NCI-H446 treated with DMSO at 0.1 percent for 48 hours (cell line): ENCODE results near the gene KRT12.

Source experiments
- DNase-seq: peaks from one replicate; lab custom pipeline; 2025; lab: John Stamatoyannopoulos, UW

Gene KRT12

DNA sequence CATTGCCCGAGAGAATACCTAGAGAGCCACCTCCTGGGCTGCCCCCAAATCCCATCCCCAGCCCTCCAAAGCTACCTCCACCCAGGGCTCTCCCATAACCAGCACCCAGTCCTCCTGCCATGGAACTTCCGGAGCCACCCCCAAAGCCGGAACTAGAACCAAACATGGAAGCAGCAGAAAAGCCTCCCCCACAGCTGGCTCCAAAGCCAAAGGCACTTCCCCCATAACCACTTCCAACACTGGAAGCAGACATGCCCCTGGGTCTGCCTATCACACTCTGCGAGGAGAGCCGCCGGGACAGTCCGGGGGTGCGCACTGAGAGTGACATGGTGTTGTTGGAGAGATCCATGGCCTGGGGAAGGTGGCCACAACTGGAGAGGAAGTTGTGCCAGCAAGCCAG is at the start of gene KRT12:
Gene KRT12, minus strand, starts transcription at position 386 of the 400 bp plus-strand sequence. Its CDS starts 37 bp downstream, at position 349.
- DNase-seq = no peak

DNA sequence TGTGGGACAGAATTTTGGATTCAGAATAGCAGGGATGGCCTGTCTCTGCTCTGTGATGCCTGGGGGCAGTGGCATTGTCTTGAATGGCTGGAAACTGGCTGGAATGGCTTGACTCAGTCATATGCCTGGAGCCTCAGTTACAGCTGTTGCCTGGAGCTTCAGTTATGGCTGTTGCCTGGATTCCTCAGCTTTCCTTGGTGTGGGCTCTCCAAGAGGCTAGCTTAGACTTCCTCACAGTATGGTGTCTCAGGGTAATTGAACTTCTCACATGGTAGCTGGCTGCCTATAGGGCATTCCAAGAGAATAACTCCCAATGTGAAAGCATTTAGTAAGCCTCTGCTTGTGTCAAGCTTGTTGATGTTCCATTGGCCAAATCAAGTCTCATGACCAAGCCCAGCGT is 49.3 kb upstream of the KRT12 start:
- DNase-seq = no peak

DNA sequence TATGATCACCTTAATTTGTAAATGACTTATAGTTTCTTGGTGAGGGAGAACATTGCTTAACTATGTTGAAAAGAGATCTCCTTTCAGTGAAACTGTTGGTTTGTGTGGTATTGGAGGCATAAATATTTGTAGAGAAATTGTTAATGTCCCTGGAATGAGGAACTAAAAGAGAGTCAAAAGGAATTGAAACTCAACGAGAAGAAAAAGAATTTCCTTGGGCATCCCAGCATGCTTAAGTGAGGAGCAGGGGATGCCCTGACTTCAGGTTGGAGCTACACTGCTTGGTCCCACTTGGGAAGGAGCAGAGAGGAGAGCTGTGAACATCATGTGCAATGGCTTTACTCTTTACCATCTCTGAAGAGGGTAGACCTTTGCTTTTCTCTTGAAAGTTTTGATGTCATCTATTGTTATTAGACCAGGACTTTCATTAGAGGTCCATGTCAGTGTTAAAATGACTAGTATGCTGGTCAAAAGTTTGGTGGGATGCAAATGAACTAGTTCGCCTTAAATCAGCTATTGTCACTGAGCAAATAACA is 48.8 kb upstream of the KRT12 start:
- DNase-seq = no peak

GRCh38 chr17:40915199-40915661 is 48.2 kb upstream of the KRT12 start:
- DNase-seq = no peak

DNA sequence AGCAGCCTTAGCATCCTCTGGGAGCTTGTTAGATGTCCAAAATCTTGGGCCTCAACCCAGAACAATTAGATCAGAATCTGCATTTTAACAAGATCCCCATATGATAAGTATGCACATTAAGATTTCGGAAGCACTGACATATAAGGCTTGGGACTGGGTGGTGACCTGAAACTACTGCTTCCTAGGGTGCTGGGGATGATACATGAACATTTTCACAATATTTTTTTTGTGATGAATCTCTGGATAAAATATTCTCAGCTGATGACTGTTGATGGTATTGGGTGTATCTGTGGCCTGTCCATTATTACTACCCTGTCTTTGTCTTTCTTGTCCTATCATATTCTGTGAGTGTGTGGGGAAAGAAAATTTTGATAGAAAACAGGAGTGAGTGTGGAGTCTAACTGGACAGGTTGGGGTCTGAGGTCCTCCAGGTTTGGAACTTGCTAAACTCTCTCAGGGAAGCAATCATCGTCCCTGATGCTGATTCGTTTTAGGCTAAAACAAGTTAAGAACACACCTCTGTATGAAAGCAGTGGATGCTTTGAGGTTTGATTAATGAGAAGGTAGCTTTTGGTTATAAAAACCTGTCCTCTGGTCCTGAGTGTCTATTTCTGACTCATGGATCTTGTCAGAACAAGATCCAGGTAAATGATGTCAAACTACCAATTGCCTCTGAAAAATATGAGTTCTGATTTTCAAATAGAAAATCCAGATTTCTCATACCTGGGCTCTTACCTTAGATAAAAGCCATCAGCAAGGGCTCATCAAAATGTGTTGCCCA is 47.2 kb upstream of the KRT12 start:
- no peak for DNase-seq

DNA sequence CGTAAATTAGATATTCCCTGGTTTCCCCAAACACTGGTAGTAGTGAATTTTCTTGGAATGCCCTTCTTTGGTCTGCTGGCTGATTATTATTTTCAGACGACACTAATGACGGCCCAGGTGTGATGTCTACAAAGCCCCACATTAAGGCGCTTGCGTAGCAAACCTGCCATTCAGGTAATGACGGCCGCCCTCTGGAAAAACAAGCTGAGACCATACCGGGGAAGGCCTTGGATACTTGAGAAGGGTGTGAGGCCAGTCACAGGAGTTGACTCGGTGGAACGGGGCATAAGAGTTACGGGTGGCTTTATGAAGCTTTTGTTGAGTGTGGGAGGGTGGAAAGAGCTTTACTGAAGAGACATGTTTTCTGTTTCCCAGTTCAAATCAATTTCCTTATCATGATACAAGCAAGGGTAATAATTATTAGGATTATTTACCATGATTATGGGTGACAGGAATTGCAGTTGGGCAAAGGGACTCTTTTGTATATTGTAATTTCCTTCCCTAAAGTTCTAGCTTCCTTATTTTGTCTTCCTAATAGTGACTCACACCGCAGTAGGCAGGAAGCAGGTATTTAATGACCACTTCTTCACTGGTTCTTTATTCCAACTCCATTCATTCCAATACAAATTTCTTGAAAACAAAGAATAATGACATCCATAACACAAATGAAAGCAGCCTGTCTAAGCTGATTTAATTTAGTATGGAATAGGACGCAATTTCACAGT is 45.6 kb upstream of the KRT12 start:
- no peak for DNase-seq

DNA sequence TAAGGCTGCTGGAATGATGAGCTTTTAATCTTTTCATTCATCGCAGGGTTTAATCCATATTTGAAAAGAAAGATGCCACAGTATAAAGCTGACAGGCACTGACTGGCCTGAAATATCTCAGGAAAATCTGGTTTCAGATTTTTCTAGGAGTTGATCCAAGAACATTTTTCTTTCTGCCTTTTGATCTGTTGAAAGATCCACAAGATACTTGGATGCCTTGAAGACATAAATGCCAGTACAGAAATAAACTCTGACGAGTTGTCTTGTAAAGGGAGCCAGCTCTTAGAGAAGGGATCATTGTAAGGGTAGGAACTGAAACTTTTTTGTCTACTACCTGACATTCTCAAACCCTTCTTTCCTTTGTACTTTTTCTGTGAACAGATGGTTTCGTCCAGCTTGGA is 43.4 kb upstream of the KRT12 start:
- no peak for DNase-seq

- DNase-seq = no peak
Observed at GRCh38 chr17:40909755-40910154, 42.7 kb upstream of the KRT12 start.

DNA sequence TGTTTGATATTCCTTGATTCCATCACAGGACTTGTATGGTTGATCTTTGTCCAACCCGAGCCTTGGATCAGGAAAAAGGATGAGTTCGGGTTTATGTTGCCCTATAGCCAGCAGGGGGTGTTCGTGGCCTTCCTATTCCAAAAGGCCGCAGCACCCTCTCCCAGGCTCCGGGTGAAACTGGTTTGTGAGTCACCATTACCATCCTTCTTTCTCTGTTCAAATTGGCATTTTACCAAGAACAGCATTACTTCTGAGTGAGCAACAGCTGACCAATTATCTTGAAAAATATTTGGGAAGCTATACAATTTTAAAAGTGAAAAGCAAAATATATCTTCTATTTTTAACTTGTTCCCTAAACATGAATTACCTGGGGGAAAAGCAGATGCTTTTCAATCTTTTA is 42.3 kb upstream of the KRT12 start:
- peak; percentile 57 for DNase-seq

- DNase-seq = no peak
Observed at GRCh38 chr17:40906613-40907012, 39.6 kb upstream of the KRT12 start.

DNA sequence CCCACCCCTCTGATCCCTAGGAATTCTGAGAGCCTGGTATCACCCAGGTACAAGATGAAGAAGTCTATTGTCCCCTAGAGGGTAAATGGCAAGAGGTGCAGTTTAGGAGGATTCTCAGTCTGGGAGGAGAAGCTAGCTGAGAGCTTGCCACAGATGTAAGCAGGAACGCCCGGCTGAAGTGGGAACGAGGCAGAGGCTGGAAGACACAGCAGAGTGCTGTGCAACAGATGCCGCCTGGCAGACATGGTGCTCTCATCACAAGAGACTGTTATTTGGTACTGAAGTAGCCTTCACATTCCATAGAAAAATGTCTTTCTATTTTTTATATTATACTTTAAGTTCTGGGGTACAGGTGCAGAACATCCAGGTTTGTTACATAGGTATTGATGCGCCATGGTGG is 38.3 kb upstream of the KRT12 start:
- DNase-seq = no peak

DNA sequence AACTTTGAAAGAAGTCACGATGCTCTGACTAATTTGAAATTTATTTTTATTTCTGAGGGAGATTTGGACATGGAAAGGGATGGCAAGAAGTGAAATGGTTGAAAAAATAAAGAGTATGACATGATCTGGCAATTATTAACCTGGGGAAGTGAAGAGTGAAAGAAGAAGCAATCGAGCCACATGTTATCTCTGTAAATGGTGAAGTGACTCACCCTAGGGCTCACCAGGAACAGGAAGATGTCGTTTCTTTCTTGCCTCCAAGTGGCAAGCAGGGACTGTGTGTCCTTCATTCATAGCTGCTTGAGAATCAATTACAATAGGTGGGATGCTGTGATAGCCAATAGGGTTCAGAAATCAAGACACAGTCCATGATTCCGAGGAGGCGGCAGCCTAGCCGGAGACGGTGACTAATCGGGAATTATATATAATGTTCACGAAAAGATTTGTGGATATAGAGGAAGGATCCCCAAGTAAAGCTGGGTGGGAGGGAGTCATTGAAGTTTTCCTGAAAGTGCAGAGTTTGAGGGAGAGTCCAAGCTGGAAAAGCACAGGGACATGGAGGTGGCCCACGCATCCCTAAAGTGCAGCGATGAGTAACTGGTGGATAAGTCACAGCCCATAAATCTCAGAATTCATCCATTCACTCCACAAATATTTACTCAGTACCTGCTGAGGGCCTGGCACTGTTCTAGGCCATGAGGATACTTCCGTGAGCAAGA is 36.3 kb upstream of the KRT12 start:
- no peak for DNase-seq

DNA sequence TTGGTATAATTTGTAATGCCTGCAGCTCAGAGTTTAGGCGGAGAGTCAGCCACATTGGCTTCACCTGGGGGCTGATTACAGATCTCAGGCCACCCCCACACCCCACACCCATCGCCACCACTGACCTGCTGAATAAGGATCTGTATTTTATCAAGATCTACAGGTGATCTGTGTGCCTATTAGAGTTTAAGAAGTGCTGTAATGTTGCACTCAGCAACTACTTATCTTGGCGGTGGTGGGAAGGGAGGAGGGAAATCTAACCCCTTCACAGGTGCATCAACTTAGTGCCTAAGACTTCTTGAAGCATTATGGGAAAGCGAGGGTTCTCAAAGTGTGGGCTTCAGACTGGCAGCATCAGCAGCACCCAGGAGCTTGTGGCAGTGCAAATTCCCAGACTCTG is 35.5 kb upstream of the KRT12 start:
- DNase-seq = no peak

GRCh38 chr17:40901981-40902474 is 35.0 kb upstream of the KRT12 start:
- no peak for DNase-seq

- no peak for DNase-seq
Observed at GRCh38 chr17:40900809-40901356, 33.9 kb upstream of the KRT12 start.

- DNase-seq = no peak
Observed at GRCh38 chr17:40896916-40897455, 30.0 kb upstream of the KRT12 start.

GRCh38 chr17:40895106-40895730 is 28.2 kb upstream of the KRT12 start:
- no peak for DNase-seq

- DNase-seq = no peak
Observed at GRCh38 chr17:40888196-40888720, 21.2 kb upstream of the KRT12 start.

- no peak for DNase-seq
Observed at GRCh38 chr17:40886090-40886489, 19.1 kb upstream of the KRT12 start.

DNA sequence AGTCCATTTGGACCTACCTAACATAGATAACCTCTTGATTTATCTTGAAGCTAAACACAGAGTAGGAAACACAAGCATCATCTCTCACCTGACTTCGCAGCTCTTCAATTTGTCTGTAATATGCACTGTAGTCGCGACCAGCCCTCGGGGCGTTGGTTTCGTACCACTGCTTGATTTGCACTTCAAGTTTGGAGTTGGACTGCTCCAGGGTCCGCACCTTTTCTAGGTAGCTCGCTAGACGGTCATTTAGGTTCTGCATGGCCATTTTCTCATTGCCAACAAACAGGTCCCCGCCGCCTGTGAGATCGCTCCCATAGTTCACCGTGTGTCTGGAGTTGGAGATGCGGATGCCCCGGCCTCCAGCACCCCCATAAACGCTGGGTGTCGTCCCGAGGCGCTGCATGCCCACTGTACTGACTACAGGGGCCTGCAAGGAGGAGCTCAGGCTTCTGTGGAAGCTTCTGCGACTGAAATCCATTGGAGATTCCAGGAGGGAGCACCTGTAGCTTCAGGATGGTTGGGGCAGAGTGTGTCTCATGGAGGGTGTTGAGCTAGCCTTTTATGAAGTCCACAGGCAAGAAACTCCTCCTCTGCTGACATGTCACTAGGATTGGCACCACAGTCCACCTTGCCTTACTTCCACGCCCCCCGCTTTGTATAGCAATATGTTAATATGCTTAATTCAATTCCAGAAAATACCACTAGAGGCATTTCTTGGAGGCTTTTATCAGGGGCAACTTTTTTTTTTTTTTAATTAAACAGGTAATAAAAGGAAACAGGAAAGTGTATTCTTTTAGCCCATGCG is 17.9 kb upstream of the KRT12 start, which contains the start of gene KRT20:
Gene KRT20, minus strand, starts transcription at position 535 of the 805 bp plus-strand sequence. Its CDS starts 57 bp downstream, at position 478.
- DNase-seq = no peak
